Stimulated activated CD4-positive, alpha-beta T cell treated with anti-CD3 and anti-CD28 coated beads, TNF-alpha, amount 100 ng/mL, for 4 hours (primary cell): ENCODE measurements around the gene AAK1.
"Not testable (repeated sequence)": the region's sequence is repeated elsewhere in the genome, so short reads cannot be mapped to it uniquely, and the experiment has no call there.

ENCODE experiments used
- DNase-seq, 3 experiments: peaks; one replicate each; pipeline ENCODE4 v3.0.0-alpha.2; 2020; ENCODE audit warnings: low read depth in 3 of 3

AAK1 gene

DNA sequence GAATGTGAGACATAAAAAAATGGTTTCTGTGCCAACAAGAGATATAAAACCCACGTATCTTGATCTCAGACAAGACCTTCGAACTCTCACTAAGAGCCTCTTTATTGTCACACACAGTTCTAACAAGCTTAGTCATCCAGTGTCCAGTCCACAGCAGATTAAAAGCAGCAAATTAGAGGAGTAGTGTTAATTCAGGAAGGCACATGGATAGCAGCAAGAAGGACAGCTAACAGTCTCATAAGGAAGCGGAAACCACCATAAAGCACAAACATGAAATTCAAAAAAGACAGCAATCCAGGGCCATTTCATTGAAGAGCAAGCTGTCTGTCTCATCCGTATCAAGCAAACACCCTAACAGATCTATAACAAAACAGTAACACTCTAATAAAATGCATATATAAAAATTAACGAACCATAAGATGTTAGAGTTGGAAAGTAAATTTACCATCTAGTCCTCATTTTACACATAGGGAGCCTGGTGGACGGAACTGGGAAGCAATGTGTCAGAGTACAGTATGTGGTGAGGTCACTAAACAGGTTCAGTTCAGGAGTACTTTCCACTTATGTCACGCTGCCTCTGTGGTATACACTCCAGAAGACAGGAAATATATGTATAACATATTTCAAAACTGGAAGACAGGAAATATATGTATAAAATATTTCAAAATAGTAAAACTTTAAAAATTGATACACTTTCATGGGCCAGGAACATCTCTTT lies 18.3 kb downstream of the AAK1 start:
- DNase-seq = no peak

DNA sequence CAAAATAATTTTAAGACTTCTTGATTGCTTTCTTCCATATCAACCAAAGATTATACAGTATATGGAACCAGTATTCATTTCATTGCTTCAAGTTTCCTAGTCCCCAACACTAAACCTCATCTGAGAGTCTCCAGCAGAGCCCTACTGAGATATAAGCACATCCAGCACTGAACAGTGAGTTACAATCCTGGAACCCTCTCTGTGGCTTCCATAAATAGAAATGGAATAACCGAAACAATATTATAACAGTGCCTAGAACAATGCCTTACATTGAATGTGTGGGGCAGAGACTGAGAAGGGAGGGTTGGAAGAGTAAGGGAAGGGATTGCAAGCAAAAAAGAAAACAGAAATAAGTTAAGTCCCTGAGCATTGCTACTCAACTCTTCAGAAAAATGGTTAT lies 18.9 kb downstream of the AAK1 start:
- DNase-seq = no peak

DNA sequence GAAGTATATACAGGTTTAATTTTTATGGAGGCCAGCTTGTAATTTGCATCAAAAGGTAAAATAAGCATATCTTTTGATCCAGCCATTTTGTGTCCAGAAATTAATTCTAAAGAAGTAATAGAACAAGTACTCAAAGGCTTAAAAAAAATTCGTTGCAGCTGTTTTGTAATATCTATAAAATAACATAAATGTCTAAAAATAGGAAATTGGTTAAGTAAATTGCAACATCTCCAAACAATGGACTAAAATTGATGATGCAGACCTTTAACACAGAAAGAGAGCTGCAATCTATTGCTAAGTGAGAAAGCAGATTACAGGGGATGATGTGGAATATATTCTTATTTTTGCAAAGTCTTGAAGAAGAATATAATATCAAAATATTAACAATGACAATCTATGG lies 19.4 kb downstream of the AAK1 start:
- no peak for DNase-seq

DNA sequence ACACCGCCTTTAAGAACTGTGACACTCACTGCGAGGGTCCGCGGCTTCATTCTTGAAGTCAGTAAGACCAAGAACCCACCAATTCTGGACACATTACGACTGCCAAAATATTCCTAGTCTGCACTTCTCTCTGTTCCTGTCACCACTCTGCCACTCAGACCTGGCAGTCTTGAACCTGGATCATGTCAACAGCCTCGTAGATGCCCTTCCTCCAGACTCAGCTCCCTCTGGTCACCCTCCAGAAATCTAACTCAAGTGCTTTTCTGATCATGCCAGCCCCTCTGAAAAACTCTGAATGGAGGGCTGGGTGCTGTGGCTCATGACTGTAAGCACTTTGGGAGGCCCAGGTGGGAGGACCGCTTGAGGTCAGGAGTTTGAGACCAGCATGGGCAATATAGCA lies 20.3 kb downstream of the AAK1 start:
- DNase-seq = no peak

DNA sequence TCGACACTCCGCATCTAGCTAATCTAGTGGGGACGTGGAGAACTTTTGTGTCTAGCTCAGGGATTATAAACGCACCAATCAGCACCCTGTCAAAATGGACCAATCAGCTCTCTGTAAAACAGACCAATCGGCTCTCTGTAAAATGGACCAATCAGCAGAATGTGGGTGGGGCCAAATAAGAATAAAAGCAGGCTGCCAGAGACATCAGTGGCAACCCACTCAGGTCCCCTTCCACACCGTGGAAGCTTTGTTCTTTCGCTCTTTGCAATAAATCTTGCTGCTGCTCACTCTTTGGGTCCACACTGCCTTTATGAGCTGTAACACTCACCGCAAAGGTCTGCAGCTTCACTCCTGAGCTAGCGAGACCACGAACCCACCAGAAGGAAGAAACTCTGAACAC lies 20.7 kb downstream of the AAK1 start:
- DNase-seq = not testable (repeated sequence)

DNA sequence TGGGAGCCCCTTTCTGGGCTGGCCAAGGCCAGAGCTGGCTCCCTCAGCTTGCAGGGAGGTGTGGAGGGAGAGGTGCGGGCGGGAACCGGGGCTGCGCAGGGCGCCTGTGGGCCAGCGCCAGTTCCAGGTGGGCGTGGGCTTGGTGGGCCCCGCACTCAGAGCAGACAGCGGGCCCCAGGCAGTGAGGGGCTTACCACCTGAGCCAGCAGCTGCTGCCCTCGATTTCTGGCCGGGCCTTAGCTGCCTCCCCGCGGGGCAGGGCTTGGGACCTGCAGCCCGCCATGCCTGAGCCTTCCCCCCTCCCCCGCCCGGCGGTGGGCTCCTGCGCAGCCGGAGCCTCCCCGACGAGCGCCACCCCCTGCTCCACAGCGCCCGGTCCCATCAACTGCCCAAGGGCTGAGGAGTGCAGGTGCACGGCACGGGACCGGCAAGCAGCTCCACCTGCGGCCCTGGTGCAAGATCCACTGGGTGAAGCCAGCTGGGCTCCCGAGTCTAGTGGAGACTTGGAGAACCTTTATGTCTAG lies 21.5 kb downstream of the AAK1 start:
- not testable (repeated sequence) for DNase-seq

DNA sequence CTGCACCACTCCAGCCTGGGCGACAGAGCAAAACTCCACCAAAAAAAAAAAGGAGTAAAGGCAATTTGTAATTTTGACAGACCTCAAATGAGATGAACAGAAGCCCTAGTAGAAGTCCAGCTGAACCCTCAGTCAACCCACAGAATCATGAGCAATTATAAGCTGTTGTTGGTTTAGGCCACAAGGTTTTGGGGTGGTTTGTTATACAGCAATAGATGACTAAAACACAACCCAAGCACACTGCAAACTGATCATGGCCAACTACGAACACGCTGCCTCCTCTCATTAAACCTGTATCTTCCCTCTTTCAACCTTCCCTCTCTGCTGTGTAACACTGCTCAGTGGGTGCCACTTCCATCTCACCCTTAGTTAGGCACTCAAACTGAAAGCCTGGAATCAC lies 22.1 kb downstream of the AAK1 start:
- no peak for DNase-seq

DNA sequence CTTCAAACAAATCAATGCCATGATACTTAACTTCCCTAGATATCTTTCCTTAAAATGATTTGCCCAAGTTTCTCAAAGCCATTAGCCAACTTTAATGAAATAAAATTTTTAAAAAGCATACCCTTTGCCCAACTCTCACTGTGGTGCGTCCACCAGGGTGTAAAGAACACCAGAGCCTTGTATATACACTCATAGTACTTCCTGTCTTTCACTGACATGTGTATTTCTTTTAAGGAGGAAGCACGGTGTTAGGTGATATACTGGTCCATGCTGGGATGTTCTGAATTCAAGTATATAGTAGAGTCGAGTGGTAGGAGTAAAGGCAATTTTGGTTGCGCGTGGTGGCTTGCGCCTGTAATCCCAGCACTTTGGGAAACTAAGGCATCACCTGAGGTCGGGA lies 22.7 kb downstream of the AAK1 start:
- no peak for DNase-seq

DNA sequence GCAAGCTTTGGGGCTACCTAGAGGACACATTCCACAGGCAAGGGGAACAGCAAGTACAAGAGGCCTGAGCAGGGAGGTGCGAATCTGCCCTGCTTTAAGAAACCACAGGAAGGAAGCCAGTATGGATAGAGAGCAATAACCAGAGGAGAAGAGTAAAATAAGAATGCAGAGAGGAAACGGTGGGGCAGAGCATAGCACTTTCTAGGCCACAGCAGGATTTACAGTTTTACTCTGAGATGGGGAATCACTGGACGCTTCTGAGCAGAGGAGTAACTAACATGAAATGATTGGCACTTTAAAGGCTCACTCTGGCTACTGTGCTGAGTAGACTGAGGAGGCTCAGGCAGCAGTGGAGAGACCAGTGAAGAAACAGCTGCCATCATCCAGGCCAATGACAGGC lies 23.8 kb downstream of the AAK1 start:
- no peak for DNase-seq

DNA sequence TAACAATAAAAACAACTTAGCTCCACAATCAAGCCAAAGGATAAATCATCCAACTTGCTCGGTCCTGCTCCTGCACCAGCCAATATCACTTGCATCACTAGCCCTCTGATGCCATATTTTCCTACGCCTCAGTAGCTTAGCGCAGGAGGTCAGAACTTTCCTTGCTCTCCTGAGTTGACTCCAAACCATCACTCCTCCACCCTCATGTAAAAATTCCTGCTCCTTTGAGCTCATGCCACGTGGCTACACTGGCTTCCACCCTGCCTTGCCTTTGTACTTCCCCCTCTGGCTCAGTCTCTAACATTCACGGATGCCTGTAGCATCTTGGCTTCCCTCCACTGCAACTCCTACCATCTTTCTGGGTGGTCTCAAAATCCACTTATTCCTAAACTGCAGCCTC lies 25.2 kb downstream of the AAK1 start:
- DNase-seq = no peak

DNA sequence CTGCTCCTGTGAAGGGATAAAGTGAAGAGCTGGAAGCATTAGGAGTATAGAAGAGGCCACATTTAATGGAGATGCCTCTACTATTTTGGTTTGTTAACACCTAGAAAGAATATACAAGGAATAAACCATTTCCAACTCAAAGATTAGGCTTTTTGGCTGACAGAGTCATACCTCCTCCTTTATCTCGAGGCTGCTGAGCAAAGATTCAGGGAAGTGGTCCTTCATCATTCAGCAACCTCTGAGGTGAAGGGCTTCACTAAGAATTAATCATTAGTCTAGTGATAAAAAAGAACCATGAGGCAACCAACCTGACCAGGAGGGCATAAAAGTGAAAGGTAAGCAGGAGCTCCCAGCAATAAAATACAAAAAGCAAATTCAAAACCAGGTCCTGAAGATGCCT lies 25.8 kb downstream of the AAK1 start:
- no peak for DNase-seq

DNA sequence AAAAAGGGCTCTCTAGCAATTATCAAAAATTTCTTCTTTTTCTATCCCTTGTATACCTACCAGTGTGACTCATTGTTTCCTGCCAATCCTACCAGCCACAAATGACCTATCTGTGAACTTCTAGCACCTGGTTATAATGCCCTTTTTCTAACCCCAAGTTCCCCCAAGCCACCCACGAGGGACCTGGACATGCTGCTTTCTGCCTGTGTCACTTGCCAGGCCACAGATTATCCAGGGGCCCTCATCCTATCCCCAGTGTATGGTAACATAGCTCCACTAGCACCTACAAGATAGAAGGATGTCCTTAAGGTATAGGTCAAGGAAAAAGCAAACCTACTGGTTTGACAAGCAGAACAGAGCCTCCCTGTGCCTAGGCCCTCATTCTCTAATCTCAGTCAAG lies 26.8 kb downstream of the AAK1 start:
- DNase-seq = peak in 1 of 3 experiments; percentile 25

DNA sequence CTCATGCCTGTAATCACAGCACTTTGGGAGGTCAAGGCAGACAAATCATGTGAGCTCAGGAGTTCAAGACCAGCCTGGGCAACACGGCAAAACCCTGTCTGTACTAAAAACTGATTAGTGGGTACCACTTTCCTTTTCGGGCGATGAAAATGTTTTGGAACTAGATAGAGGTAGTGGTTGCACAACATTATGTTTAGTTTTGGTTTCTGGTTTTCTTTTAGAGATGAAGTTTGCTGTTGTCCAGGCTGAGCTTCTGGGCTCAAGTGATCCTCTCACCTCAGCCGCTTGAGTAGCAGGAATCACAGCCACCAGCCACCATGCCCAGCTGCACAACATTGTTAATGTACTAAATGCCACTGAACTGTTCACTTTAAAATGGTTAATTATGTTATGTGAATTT lies 27.6 kb downstream of the AAK1 start:
- DNase-seq = no peak

DNA sequence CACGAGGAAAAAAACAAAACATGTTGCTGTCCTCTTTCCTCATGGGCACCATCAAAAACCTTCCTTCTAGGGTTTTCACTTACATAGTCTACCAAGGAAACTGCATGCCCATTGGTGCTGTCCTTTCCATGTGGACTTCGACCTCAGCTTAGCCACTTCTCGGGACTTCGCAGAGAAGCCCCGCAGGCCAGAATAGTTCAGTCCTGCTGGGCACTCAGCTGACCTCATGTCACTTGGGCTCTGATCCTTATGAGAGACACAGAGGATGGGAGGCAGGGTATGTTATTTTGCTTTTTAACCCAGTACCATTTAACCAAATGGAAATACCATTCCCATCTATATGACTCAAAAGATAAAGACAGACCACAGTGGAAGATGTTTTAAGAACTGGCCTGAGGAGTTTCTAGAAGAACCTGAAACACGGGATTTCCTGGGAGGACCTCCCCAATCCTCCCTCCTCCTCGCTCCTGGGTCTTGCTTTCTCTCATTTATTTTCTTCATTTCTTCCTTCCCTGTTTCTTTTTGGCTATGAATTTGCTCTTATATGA lies 28.4 kb downstream of the AAK1 start:
- no peak for DNase-seq

DNA sequence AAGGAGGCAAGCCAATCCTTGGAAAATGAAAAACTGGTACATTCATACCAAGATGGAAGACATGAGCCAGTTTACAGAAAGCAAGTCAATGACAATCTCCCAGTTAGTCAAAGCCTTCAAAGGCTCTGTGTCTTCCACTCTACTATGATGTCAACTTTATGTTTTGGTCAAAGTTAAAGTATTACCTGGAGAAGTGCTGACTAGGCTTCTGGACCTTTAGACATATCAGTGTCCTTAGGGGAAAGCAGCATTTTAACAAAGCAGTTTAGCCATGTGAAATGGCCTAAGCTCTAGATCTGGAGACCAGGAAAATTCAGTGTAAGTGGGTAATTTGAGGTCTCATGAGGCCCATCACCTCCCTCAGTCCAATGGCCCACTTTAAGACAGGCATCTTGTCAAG lies 30.8 kb downstream of the AAK1 start:
- DNase-seq = no peak

DNA sequence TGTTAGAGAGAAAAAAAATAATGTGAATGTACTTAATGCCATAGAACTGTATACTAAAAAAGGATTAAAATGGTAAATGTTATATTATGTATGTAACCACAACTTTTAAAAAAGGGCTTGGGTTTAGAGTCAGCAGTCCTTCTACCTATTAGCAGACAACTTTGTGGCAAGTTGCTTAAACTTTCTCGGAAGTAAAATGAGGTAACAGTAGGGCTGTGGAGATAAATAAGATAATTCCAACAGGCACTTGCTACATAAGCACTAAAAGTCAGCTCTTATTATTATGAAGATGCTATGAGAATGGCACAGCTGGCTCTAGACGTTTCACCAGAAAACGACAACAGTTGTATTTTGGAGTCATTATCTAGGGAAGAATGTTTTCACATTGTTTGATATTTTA lies 31.3 kb downstream of the AAK1 start:
- DNase-seq = no peak

DNA sequence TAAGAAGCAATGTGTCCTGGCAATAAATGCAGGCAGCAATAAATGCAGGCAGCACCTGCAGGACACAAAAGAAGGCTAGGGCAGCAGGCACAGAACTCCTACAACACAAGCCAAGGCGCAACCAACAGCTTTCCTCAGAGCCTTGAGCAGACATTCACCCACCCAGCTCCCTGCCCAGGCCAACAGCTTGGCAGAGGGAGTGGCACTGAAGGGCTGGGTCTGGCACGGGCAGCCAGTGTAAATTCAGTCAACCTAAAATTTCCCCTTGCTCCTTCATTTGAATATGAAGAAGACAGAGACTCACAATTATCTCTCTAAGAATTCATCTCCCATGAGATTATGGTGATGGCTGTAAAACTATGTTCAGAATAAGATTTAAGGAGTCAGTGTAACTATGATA lies 35.4 kb downstream of the AAK1 start:
- no peak for DNase-seq

DNA sequence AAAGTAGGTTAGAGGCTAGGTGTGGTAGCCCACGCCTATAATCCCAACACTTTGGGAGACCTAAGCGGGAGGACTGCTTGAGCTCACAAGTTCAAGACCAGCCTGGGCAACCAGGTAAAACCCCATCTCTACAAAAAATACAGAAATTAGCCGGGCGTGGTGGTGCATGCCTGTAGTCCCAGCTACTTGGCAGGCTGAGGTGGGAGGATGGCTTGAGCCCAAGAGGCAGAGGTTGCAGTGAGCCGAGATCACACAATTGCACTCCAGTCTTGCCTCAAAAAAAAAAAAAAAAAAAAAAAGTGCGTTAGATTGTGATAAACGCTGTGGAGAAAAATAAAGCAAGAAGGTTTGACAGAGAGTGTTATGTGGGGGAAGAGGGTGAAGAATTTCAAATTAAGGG lies 36.8 kb downstream of the AAK1 start:
- not testable (repeated sequence) for DNase-seq

DNA sequence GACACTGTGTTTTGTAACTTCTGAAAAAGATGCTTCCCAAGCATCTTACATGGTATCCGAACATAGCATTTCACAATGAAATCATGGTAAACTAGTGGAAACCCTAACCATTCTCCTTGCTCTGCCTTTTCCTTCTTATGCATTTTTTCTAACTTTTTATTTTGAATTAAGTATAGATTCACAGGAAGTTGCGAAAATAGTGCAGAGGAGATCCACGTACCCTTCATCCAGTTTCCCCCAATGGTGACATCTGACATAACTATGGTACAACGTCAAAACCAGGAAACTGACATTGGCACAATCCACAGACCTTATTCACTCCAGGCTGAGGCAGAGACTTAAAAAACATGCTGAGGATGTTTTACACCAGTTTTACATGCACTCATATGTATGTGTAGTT lies 38.3 kb downstream of the AAK1 start:
- no peak for DNase-seq

DNA sequence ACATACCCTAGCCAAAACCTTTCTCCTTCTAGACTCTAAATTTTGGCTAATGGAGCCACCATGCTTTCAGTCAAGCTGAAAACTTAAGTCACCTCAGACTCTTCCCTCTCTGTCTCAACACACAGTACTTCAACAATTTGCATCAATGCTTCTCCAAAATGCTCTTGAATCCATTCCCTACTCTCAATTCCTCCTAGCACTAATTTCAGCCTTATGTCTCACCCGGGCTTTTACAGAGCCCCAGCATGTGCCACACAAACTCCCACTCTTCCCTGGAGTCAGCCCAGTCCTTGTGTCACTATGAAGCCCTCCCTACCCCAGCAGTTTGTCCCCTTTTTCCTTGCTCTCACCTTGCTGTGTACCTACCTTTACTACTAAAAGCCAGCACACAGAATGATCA lies 38.7 kb downstream of the AAK1 start:
- DNase-seq = no peak

DNA sequence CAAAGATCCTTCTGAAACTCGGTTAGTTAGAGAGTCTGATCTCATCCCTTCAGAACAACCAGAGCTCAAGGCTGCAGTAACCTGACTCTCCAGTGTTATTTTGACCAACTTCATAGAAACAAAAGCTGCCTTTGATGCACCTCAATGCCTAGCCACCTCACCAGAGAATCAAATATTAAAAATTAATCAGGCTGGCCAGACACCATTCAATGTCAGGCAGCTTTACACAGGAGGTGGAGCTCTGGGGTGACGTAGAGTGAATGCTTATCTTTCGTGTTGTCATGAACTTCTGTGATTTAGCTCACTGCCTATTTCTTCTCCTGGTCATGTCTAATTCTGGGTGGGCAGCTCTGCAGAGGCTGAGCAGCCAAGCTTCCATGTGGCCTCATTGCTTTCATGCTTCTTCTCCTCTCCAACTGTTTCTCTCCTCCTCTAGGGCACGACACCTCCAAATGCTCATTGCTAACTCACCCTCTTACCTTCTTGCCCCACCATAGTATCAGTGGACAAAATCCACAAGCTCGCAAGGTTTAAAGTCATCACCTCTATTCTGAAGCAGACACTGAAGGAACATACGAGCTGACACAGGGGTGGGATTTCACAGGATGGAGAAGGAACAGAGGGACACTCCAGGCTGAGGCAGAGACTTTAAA lies 39.4 kb downstream of the AAK1 start:
- no peak for DNase-seq

DNA sequence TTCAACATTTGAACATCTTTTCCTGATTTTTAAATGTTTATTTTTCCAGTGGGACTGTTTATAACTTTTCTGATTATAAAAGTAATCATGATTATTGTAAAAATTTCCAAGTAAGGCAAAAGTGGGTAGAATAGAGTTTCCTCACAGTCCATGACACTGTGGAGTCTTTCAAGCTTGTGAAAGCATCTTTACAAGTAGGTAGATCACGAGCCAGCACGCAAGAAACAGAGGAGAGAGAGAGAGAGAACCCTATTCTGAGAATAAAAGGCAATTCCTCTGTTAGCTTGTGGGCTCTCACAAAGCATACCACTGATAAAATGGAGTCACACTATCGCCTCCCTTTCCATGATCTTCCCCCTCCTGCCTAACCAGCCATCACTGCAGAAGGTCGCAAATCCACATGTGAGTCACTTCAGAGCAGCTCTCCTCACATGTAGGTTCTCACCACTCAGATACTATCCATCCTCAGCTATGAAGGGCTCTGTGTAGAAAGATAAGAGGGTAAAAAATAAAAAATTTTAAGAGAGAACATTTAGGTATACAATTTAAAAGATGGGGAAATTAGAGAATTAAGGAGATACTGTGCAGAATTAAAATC lies 40.3 kb downstream of the AAK1 start:
- no peak for DNase-seq

DNA sequence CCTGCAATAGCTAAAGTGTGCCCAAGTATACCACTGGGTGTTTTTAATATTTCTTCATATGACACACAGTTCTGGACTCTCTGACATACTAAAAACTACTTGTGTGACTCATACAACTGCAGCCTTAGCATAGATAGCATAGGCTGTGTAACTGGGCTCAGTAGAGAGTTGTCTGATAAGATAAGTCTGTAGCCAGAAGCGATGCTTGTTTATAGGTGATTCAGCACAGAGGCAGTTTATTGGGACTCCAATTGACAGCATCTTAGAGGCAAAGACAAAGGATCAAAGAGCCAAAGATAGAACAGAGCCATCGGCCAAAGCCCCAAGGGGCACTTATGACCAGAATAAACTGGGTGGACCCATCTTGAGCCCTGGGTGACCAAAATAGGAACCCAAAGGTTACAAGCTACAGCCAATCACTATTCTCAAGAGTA lies 42.3 kb downstream of the AAK1 start:
- no peak for DNase-seq
